HAP-1 (cell line): ENCODE results near the gene DYRK3.
A peak's percentile ranks its signal among the peaks of the same experiment; 100 is the strongest.

Experiments
- DNase-seq, 2 experiments: peaks; one replicate each; pipeline ENCODE4 v3.0.0-alpha.2; 2016 to 2020; ENCODE audit warnings: low spot score in 2 of 2
- H3K27me3 ChIP-seq: fragments of 250-450 bp; sonication (Bioruptor Pico); 2 replicates; pipeline ENCODE4 v1.5.1; 2020; ENCODE audit warnings: low read depth, mild to moderate bottlenecking, moderate library complexity
- H3K36me3 ChIP-seq: fragments of 250-450 bp; sonication (Bioruptor Pico); replicated peaks from 2 replicates; pipeline ENCODE4 v1.5.1; 2020; ENCODE audit warnings: mild to moderate bottlenecking
- H3K4me1 ChIP-seq: fragments of 250-450 bp; sonication (Bioruptor Pico); 2 replicates; pipeline ENCODE4 v1.5.1; 2020; ENCODE audit warnings: mild to moderate bottlenecking
- H3K4me3 ChIP-seq: fragments of 250-450 bp; sonication (Bioruptor Pico); 2 replicates; pipeline ENCODE4 v1.5.1; 2020; ENCODE audit warnings: mild to moderate bottlenecking, moderate library complexity
- H3K9me3 ChIP-seq: fragments of 250-450 bp; sonication (Bioruptor Pico); 2 replicates; pipeline ENCODE4 v1.5.1; 2020; ENCODE audit warnings: mild to moderate bottlenecking, moderate library complexity
- in situ Hi-C: fragments of 300-500 bp; cut with MboI; formaldehyde crosslinking; loops from 3 replicates; pipeline ENCODE4 v1.14.3; 2020; ENCODE audit warnings: low sequenced_read_pairs, inconsistent platforms, mixed read lengths

The DYRK3 gene

GRCh38 chr1:206672011-206672688 is 36.8 kb downstream of the DYRK3 start:
- H3K9me3 ChIP-seq, result no peaks in the 10 kb centered on the region
- H3K4me3 ChIP-seq, result no peak overlapping the region
- in situ Hi-C loops, result no loop called here
- H3K4me1 ChIP-seq, result peaks cover 7% of the 10 kb centered on the region; the same call in 1 of the 2 replicates
- DNase-seq, result peak; percentile 32 to 41
- H3K36me3 ChIP-seq, result no peaks in the 10 kb centered on the region
- H3K27me3 ChIP-seq, result no peaks in the 10 kb centered on the region

- in situ Hi-C loops, result no loop called here
- no peaks in the 10 kb centered on the region for H3K9me3 ChIP-seq
These were observed 37.8 kb downstream of the DYRK3 start for GRCh38 chr1:206672844-206673758.

GRCh38 chr1:206674236-206674635 is 38.9 kb downstream of the DYRK3 start:
- Histone ChIP-seq H3K9me3 (no peaks in the 10 kb centered on the region), H3K4me1 (peaks cover 7% of the 10 kb centered on the region; the same call in 1 of the 2 replicates), H3K27me3 (peaks cover 4% of the 10 kb centered on the region; the same call in 1 of the 2 replicates), H3K36me3 (no peaks in the 10 kb centered on the region), H3K4me3 (no peak overlapping the region)
- DNase-seq, result no peak
- in situ Hi-C loops, result no loop called here

More at GRCh38 chr1:206672844-206673758, 37.8 kb downstream of the DYRK3 start:
- no peak for DNase-seq
- H3K4me1 ChIP-seq, result peaks cover 7% of the 10 kb centered on the region; the same call in 1 of the 2 replicates
- H3K27me3 ChIP-seq, result no peaks in the 10 kb centered on the region
- no peaks in the 10 kb centered on the region for H3K36me3 ChIP-seq
- H3K4me3 ChIP-seq, result no peak overlapping the region

- DNase-seq, result no peak
- no peak overlapping the region for H3K4me3 ChIP-seq
- H3K4me1 ChIP-seq, result peaks cover 7% of the 10 kb centered on the region; the same call in 1 of the 2 replicates
- H3K27me3 ChIP-seq, result peaks cover 4% of the 10 kb centered on the region; the same call in 1 of the 2 replicates
- in situ Hi-C loops, result no loop called here
- H3K9me3 ChIP-seq, result no peaks in the 10 kb centered on the region
- no peaks in the 10 kb centered on the region for H3K36me3 ChIP-seq
These were observed 39.4 kb downstream of the DYRK3 start for GRCh38 chr1:206674745-206675175.

GRCh38 chr1:206676499-206676898 is 41.2 kb downstream of the DYRK3 start:
- in situ Hi-C loops, result no loop called here
- Histone ChIP-seq H3K4me3 (no peak overlapping the region), H3K9me3 (no peaks in the 10 kb centered on the region), H3K36me3 (no peaks in the 10 kb centered on the region), H3K4me1 (peaks cover 7% of the 10 kb centered on the region; the same call in 1 of the 2 replicates), H3K27me3 (peaks cover 11% of the 10 kb centered on the region)
- no peak for DNase-seq

GRCh38 chr1:206678490-206678889 is 43.2 kb downstream of the DYRK3 start:
- peaks cover 12% of the 10 kb centered on the region for H3K27me3 ChIP-seq
- in situ Hi-C loops, result no loop called here
- no peaks in the 10 kb centered on the region for H3K9me3 ChIP-seq
- no peak overlapping the region for H3K4me3 ChIP-seq
- DNase-seq, result no peak
- no peaks in the 10 kb centered on the region for H3K4me1 ChIP-seq
- H3K36me3 ChIP-seq, result no peaks in the 10 kb centered on the region

- no peaks in the 10 kb centered on the region for H3K4me1 ChIP-seq
- DNase-seq, result no peak
- in situ Hi-C loops, result no loop called here
- no peak overlapping the region for H3K4me3 ChIP-seq
- peaks cover 12% of the 10 kb centered on the region for H3K27me3 ChIP-seq
- no peaks in the 10 kb centered on the region for H3K36me3 ChIP-seq
- H3K9me3 ChIP-seq, result no peaks in the 10 kb centered on the region
These were observed 44.4 kb downstream of the DYRK3 start for GRCh38 chr1:206679738-206680211.

GRCh38 chr1:206680279-206680678 is 44.9 kb downstream of the DYRK3 start:
- Histone ChIP-seq H3K9me3 (no peaks in the 10 kb centered on the region), H3K4me3 (no peak overlapping the region), H3K4me1 (no peaks in the 10 kb centered on the region), H3K27me3 (peaks cover 12% of the 10 kb centered on the region), H3K36me3 (no peaks in the 10 kb centered on the region)
- DNase-seq, result no peak
- in situ Hi-C loops, result no loop called here

GRCh38 chr1:206681359-206681758 is 46.0 kb downstream of the DYRK3 start:
- DNase-seq, result no peak
- Histone ChIP-seq H3K36me3 (no peaks in the 10 kb centered on the region), H3K27me3 (peaks cover 12% of the 10 kb centered on the region), H3K4me1 (no peaks in the 10 kb centered on the region), H3K9me3 (no peaks in the 10 kb centered on the region), H3K4me3 (no peak overlapping the region)
- in situ Hi-C loops, result no loop called here

- no peak for DNase-seq
- H3K4me3 ChIP-seq, result no peak overlapping the region
- peaks cover 12% of the 10 kb centered on the region for H3K27me3 ChIP-seq
- H3K4me1 ChIP-seq, result peaks cover 6% of the 10 kb centered on the region
- in situ Hi-C loops, result no loop called here
- no peaks in the 10 kb centered on the region for H3K36me3 ChIP-seq
- no peaks in the 10 kb centered on the region for H3K9me3 ChIP-seq
These were observed 46.8 kb downstream of the DYRK3 start for GRCh38 chr1:206682111-206682510.

GRCh38 chr1:206683313-206683712 is 48.0 kb downstream of the DYRK3 start:
- peaks cover 18% of the 10 kb centered on the region for H3K4me1 ChIP-seq
- H3K27me3 ChIP-seq, result peaks cover 12% of the 10 kb centered on the region
- no peak for DNase-seq
- H3K9me3 ChIP-seq, result no peaks in the 10 kb centered on the region
- H3K4me3 ChIP-seq, result no peak overlapping the region
- no peaks in the 10 kb centered on the region for H3K36me3 ChIP-seq
- in situ Hi-C loops, result no loop called here

GRCh38 chr1:206684003-206684402 is 48.7 kb downstream of the DYRK3 start:
- DNase-seq, result no peak
- H3K4me3 ChIP-seq, result peak overlapping the region; percentile 30
- H3K36me3 ChIP-seq, result no peaks in the 10 kb centered on the region
- H3K27me3 ChIP-seq, result peaks cover 8% of the 10 kb centered on the region
- H3K4me1 ChIP-seq, result peaks cover 18% of the 10 kb centered on the region
- in situ Hi-C loops, result no loop called here
- no peaks in the 10 kb centered on the region for H3K9me3 ChIP-seq

GRCh38 chr1:206684478-206685333 is 49.4 kb downstream of the DYRK3 start, which contains the start of gene MAPKAPK2:
Gene MAPKAPK2 (plus strand): TSS chr1:206684905. CDS start chr1:206685230, 325 bp downstream.
- Histone ChIP-seq H3K9me3 (no peaks in the 10 kb centered on the region), H3K27me3 (peaks cover 8% of the 10 kb centered on the region), H3K36me3 (no peaks in the 10 kb centered on the region), H3K4me1 (peaks cover 18% of the 10 kb centered on the region), H3K4me3 (peak within 1 kb of the TSS; percentile 70)
- peak; percentile 45 to 84 for DNase-seq
- in situ Hi-C loops, result no loop called here
